Kidney epithelial cell (primary cell): ENCODE data around the gene NAV2. TPM values are rescaled to one million over a fixed set of nuclear protein-coding genes. Genes with fewer than 3 reads are reported as not detected.
"Not testable (repeated sequence)": the region's sequence is repeated elsewhere in the genome, so short reads cannot be mapped to it uniquely, and the experiment has no call there.

ENCODE experiments used
- DNase-seq: peaks from one replicate; pipeline ENCODE4 v3.0.0-alpha.2; 2010; ENCODE audit warnings: low read depth
- H3K27me3 ChIP-seq: 2 replicates; pipeline ENCODE4 v1.6.0; 2011; ENCODE audit warnings: low read length; ENCODE audit not compliant: control insufficient read depth, insufficient read depth
- H3K36me3 ChIP-seq: 2 replicates; pipeline ENCODE4 v1.5.1; 2011; ENCODE audit warnings: low read length; ENCODE audit not compliant: control insufficient read depth, insufficient read depth
- H3K4me3 ChIP-seq: 2 replicates; pipeline ENCODE4 v1.5.1; 2011; ENCODE audit warnings: low read depth, mild to moderate bottlenecking, control low read depth, low read length
- total RNA-seq: library from RNA; depleted of rRNA; stranded (reverse); fragments of >200 nt; gene quantifications from 2 replicates; pipeline ENCODE4 v1.2.3, GENCODE V29; 2015
- TF ChIP-seq, protein P1 (sequence below): IDR thresholded peaks from 2 replicates; pipeline ENCODE4 v1.5.1; 2011; ENCODE audit warnings: mild to moderate bottlenecking, moderate library complexity, low read length, control low read depth, inconsistent platforms; ENCODE audit not compliant: insufficient read depth, poor library complexity, severe bottlenecking

Gene NAV2
- total RNA-seq, 1 donor from 2014 or later: 41.5 TPM

DNA sequence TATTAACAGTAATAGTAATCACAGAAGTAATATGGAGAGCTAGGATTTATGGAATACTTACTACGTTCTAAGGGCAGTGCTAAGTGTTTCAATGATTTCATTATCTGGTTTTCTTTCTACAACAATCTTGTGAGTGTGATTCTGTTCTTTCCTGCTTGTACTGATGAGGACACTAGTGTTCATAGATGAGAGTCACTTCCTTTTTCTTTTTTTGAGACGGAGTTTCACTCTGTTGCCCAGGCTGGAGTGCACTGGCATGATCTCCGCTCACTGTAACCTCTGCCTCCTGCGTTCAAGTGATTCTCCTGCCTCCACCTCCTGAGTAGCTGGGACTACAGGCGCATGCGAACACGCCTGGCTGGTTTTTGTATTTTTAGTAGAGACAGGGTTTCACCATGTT lies 366.2 kb downstream of the NAV2 start:
- Histone ChIP-seq H3K27me3 (no peaks in the 10 kb centered on the region), H3K36me3 (no peaks in the 10 kb centered on the region), H3K4me3 (no peak overlapping the region)
- TF ChIP-seq, protein P1, sequence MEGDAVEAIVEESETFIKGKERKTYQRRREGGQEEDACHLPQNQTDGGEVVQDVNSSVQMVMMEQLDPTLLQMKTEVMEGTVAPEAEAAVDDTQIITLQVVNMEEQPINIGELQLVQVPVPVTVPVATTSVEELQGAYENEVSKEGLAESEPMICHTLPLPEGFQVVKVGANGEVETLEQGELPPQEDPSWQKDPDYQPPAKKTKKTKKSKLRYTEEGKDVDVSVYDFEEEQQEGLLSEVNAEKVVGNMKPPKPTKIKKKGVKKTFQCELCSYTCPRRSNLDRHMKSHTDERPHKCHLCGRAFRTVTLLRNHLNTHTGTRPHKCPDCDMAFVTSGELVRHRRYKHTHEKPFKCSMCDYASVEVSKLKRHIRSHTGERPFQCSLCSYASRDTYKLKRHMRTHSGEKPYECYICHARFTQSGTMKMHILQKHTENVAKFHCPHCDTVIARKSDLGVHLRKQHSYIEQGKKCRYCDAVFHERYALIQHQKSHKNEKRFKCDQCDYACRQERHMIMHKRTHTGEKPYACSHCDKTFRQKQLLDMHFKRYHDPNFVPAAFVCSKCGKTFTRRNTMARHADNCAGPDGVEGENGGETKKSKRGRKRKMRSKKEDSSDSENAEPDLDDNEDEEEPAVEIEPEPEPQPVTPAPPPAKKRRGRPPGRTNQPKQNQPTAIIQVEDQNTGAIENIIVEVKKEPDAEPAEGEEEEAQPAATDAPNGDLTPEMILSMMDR: no peak
- DNase-seq: no peak

DNA sequence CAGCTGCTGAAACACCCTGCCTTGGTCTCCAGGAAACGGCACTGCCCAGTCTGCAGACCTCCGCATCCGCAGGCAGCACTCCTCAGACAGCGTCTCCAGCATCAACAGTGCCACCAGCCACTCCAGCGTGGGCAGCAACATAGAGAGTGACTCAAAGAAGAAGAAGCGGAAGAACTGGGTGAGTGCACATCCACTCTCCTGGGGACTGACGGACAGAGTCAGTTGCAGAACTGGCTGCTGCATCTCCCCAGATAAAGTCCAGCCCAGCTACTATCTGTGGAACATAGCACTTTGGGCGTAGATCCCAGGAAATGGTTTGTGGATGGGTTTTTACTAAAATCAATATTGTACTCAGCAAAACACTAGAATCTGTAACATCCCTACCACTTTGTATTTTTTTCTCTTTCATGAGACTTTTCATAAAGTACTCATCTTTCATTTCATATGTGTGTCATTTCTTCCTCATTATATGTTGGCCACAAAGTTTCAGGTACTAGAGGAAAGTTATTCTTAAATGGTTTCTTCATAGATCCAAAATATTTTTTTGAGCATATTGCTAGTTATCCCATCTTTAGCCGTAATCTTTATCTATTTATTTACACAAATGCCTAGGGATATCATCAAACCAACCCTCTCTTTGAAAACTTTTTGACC lies 367.5 kb downstream of the NAV2 start:
- Histone ChIP-seq H3K36me3 (no peaks in the 10 kb centered on the region), H3K4me3 (no peak overlapping the region)
- TF ChIP-seq, protein P1: no peak

DNA sequence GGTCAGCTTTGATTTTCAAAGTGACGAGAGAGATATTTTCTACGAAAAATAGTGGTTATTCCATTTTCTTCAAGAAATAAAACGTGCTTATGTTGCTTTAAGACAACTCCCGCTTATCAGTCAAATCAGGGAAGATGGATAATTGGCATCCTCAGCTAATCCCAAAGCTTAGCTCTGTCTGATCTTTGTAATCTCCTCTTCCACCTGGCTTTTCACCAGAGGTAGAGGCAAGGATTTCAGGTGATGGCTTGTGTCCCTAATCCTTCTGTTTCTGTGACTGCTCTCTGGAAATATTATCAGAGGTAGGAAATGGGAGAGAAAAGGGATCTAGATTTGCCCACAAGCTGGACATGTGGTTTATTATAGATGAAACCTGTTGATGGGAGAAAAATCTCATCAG lies 368.7 kb downstream of the NAV2 start:
- no peak for DNase-seq
- no peak overlapping the region for H3K4me3 ChIP-seq
- H3K36me3 ChIP-seq: no peaks in the 10 kb centered on the region
- H3K27me3 ChIP-seq: no peaks in the 10 kb centered on the region
- TF ChIP-seq, protein P1: no peak

More for the DNA sequence above, 367.5 kb downstream of the NAV2 start:
- no peak for DNase-seq
- H3K27me3 ChIP-seq: no peaks in the 10 kb centered on the region

DNA sequence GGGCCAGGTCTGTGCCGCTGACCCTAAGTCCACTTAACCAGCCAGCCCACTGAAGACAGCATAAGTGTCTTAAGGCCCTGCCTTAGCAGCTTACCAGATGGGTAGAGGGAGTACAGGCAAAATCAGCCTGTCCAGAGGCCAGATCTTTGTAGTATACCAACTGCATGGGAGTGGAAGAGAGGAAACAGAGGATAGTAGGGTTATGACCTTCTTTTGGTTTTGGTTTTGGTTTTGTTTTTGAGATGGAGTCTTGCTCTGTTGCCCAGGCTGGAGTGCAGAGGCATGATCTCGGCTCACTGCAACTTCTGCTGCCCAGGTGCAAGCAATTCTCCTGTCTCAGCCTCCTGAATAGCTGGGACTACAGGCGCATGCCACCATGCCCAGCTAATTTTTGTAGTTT lies 371.2 kb downstream of the NAV2 start:
- H3K27me3 ChIP-seq, H3K36me3 ChIP-seq, H3K4me3 ChIP-seq, DNase-seq: not testable (repeated sequence)

DNA sequence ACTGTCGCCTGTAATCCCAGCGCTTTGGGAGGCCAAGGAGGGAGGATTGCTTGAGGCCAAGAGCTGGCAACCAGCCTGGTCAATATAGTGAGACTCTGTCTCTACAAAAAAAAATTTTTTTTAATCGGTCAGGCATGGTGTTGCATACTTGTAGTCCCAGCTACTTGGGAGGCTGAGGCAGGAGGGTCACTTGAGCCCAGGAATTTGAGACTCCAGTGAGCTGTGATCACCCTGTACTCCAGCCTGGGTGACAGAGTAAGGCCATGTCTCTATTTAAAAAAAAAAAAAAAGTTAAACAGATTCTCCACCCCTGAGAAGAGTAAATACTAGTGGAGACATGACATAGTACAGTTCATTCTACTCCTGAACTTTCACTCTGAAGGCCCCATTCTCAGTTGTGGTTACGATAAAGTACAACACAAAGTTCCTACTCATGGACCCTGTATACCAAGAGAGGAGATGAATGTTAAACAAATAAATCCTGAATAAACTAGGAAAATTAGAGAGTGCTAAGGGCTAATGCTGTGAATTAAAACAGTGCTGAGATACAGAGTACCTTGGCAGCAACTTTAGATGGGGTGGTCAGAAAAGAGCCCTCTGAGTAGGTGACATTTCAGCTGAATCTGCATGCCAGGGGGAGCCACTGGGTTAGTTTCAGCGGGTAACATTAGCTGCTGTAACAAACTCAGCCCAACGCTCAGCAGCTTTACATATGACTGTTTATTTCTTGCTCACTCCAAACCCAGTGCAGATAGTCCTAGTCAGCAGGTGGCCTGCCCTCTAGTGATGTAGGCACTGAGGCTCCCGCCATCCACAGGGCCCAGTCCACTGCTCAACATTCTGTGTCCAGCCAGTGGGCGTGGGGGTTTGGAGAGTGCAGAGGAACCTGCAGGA lies 372.5 kb downstream of the NAV2 start:
- no peak for DNase-seq
- TF ChIP-seq, protein P1: no peak
- no peak overlapping the region for H3K4me3 ChIP-seq
- H3K27me3 ChIP-seq: no peaks in the 10 kb centered on the region
- H3K36me3 ChIP-seq: no peaks in the 10 kb centered on the region

DNA sequence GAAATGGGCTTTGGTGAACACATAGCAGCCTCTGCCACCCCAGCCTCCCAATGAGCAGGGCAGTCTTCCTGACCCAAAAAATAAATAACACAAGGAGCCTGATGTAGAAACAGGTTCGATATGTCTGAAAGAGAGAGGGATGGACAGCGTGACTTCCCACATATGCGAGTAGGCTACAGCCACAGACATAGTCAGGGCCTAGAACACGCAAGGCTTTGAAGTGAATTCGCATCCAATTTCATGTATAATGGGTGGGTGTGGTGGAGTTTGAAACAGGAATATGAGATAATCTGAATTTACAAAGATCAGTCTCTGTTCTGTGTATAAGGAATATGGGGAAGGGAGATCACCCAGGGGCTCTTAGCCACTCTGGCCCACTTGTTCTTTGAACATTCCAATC lies 373.3 kb downstream of the NAV2 start:
- TF ChIP-seq, protein P1: no peak
- Histone ChIP-seq H3K4me3 (no peak overlapping the region), H3K27me3 (no peaks in the 10 kb centered on the region), H3K36me3 (peaks cover 2% of the 10 kb centered on the region)
- no peak for DNase-seq
